K562 (cell line): ENCODE measurements around the gene NRG3. TPM values are rescaled to one million over a fixed set of nuclear protein-coding genes. Genes with fewer than 3 reads are reported as not detected.

Experiments
- ATAC-seq: fragments of 200-7000 bp; cut with Tn5 transposase; 3 replicates; pipeline ENCODE4 v1.9.1; 2020; ENCODE audit warnings: moderate library complexity
- BruUV-seq: library from RNA; stranded (reverse); fragments of 400-500 nt; replicated peaks from 2 replicates; lab custom pipeline; 2021; lab: Mats Ljungman, UMichigan
- CTCF ChIA-PET: fragments of 300-600 bp; formaldehyde crosslinking; extraction: SDS; loops from one replicate; lab custom pipeline; 2021; ENCODE audit warnings: low intra/inter-chr PET ratio; lab: Yijun Ruan, JAX
- POLR2A ChIA-PET: fragments of 300-600, 350-650 bp; sonication (Branson Sonifier 250); formaldehyde crosslinking; extraction: SDS; loops from one replicate; lab custom pipeline; 2021; ENCODE audit warnings: antibody characterized with exemption, inconsistent platforms; lab: Yijun Ruan, JAX
- DNase-seq, 4 experiments: peaks; one replicate each; pipeline versions ENCODE4 v3.0.0 to v3.0.0-alpha.2; 2011 to 2018; ENCODE audit warnings: low spot score in 3 of 4, mixed read lengths in 3 of 4; ENCODE audit errors: extremely low read depth in 1 of 4
- FAIRE-seq: peaks from 2 replicates; lab custom pipeline; 2011; peaks lifted over from hg19 to GRCh38; lab: Jason Lieb, UNC
- H2AFZ ChIP-seq: 2 replicates; pipeline ENCODE4 v1.6.0; 2011; ENCODE audit warnings: low read depth, low read length, control low read depth, inconsistent platforms
- H3K27ac ChIP-seq: fragments of 200-600 bp; 3 replicates; pipeline ENCODE4 v1.8.0; 2011; ENCODE audit warnings: low read depth, mild to moderate bottlenecking, control low read depth, inconsistent platforms, low read length, moderate library complexity, mixed read lengths; ENCODE audit errors: extremely low read depth
- H3K27me3 ChIP-seq, 2 experiments: fragments of 300-600 bp in 1 of 2; 2 replicates in 1 of 2; 3 replicates in 1 of 2; pipeline versions ENCODE4 v1.6.0 to v1.8.0; 2011; ENCODE audit warnings: inconsistent platforms in 2 of 2, low read length in 2 of 2, mild to moderate bottlenecking in 1 of 2, mixed read lengths in 1 of 2, moderate library complexity in 1 of 2; ENCODE audit not compliant: control insufficient read depth in 2 of 2, insufficient read depth in 2 of 2
- H3K36me3 ChIP-seq: fragments of 300-600 bp; 3 replicates; pipeline ENCODE4 v1.8.0; 2011; ENCODE audit warnings: mild to moderate bottlenecking, low read length, inconsistent platforms; ENCODE audit not compliant: control insufficient read depth, insufficient read depth
- H3K4me1 ChIP-seq, 2 experiments: fragments of 200-600 bp in 1 of 2; replicated peaks in 1 of 2; 2 replicates in 1 of 2; 3 replicates in 1 of 2; pipeline versions ENCODE4 v1.5.1 to v1.8.0; 2011; ENCODE audit warnings: inconsistent platforms in 2 of 2, low read length in 2 of 2, mild to moderate bottlenecking in 1 of 2, mixed read lengths in 1 of 2, moderate library complexity in 1 of 2; ENCODE audit not compliant: control insufficient read depth in 2 of 2, insufficient read depth in 2 of 2
- H3K4me2 ChIP-seq: 2 replicates; pipeline ENCODE4 v1.6.1; 2011; ENCODE audit warnings: low read length, control low read depth, inconsistent platforms, mixed read lengths; ENCODE audit not compliant: insufficient read depth
- H3K4me3 ChIP-seq: fragments of 200-600 bp; sonication (generic), shearing (Covaris generic); 2 replicates; pipeline ENCODE4 v1.5.1; 2016; ENCODE audit warnings: control low read depth, inconsistent platforms
- H3K79me2 ChIP-seq: fragments of 200-600 bp; 3 replicates; pipeline ENCODE4 v1.8.0; 2011; ENCODE audit warnings: low read length, inconsistent platforms; ENCODE audit not compliant: control insufficient read depth, insufficient read depth
- H3K9ac ChIP-seq, 2 experiments: 2 replicates each; pipeline versions ENCODE4 v1.6.0 to v1.6.1; 2011; ENCODE audit warnings: low read depth in 2 of 2, low read length in 2 of 2, control low read depth in 1 of 2, inconsistent platforms in 1 of 2, mild to moderate bottlenecking in 1 of 2, mixed read lengths in 1 of 2; ENCODE audit not compliant: insufficient read depth in 1 of 2
- H3K9me1 ChIP-seq: one replicate; pipeline ENCODE4 v1.6.0; 2011; ENCODE audit warnings: inconsistent platforms, mild to moderate bottlenecking, low read length, moderate library complexity; ENCODE audit not compliant: control insufficient read depth, insufficient read depth
- H3K9me3 ChIP-seq: replicated peaks from 2 replicates; pipeline ENCODE4 v1.5.1; 2011; ENCODE audit warnings: low read depth, low read length, inconsistent platforms; ENCODE audit not compliant: control insufficient read depth, insufficient read depth
- H4K20me1 ChIP-seq: replicated peaks from 2 replicates; pipeline ENCODE4 v1.6.1; 2011; ENCODE audit warnings: low read length, inconsistent platforms, mixed read lengths; ENCODE audit not compliant: control insufficient read depth, insufficient read depth
- CCAR2 ChIP-seq: fragments of 200-400 bp; formaldehyde crosslinking; IDR thresholded peaks from 2 replicates; pipeline ENCODE4 v1.6.1; 2017; ENCODE audit warnings: mild to moderate bottlenecking, low read depth, low read length
- EP400 ChIP-seq: fragments of 450-650 bp; IDR thresholded peaks from 2 replicates; pipeline ENCODE4 v1.6.1; 2017; ENCODE audit warnings: antibody characterized with exemption, mild to moderate bottlenecking, moderate library complexity
- MECOM ChIP-seq: fragments of 250-450 bp; sonication (Bioruptor Pico); IDR thresholded peaks from 2 replicates; pipeline ENCODE4 v1.8.0; 2022; ENCODE audit warnings: inconsistent platforms
- NR4A1 ChIP-seq, 2 experiments: fragments of 250-450 bp in 1 of 2; fragments of 450-650 bp in 1 of 2; sonication (Bioruptor Pico) in 1 of 2; IDR thresholded peaks; 2 replicates each; pipeline versions ENCODE4 v1.4.0 to v1.6.1; 2016 to 2020; ENCODE audit warnings: mild to moderate bottlenecking in 2 of 2, missing compliant biosample characterization in 1 of 2, missing genetic modification characterization in 1 of 2, moderate library complexity in 1 of 2
- SETDB1 ChIP-seq: IDR thresholded peaks from one replicate; pipeline ENCODE4 v1.6.1; 2012; ENCODE audit warnings: low read length, control low read depth, inconsistent platforms
- SMARCC2 ChIP-seq: fragments of 450-650 bp; IDR thresholded peaks from 2 replicates; pipeline ENCODE4 v1.6.1; 2017; ENCODE audit warnings: antibody characterized with exemption, moderate library complexity, mild to moderate bottlenecking, low read depth
- SRSF1 ChIP-seq: fragments of 200-400 bp; formaldehyde crosslinking; IDR thresholded peaks from 2 replicates; pipeline ENCODE4 v1.6.1; 2017; ENCODE audit warnings: mild to moderate bottlenecking, low read depth, low read length, moderate library complexity
- TFAP4 ChIP-seq: sonication (generic); formaldehyde crosslinking; IDR thresholded peaks from 2 replicates; pipeline ENCODE4 v1.8.0; 2022; ENCODE audit warnings: missing genetic modification reagents, mild to moderate bottlenecking, moderate library complexity, borderline replicate concordance
- THAP7 ChIP-seq: fragments of 250-450 bp; sonication (Bioruptor Pico); IDR thresholded peaks from 2 replicates; pipeline ENCODE4 v1.5.0; 2021
- ZNF174 ChIP-seq: fragments of 250-450 bp; sonication (Bioruptor Pico); IDR thresholded peaks from 2 replicates; pipeline ENCODE4 v1.4.0; 2020; ENCODE audit warnings: mild to moderate bottlenecking
- ZNF740 ChIP-seq, 3 experiments: fragments of 200-800 bp in 1 of 3; sonication (Bioruptor generic) in 1 of 3; sonication (generic) in 1 of 3; formaldehyde crosslinking in 1 of 3; IDR thresholded peaks; 2 replicates each; pipeline versions ENCODE4 v1.6.1 to v1.8.0; 2016 to 2022; ENCODE audit warnings: mild to moderate bottlenecking in 2 of 3, missing compliant biosample characterization in 2 of 3, missing genetic modification characterization in 2 of 3, missing genetic modification reagents in 1 of 3
- WGBS: fragments of 100-300 bp; shearing (Covaris generic); methylation state at CpG from one replicate; pipeline ENCODE4 v1.1.6; 2016; ENCODE audit warnings: low coverage, mixed read lengths; ENCODE audit not compliant: insufficient coverage; ENCODE audit errors: missing lambda C conversion rate; 5-methylcytosine and 5-hydroxymethylcytosine counted together
- in situ Hi-C: fragments of 300-500 bp; cut with MboI; formaldehyde crosslinking; loops from 4 replicates; pipeline ENCODE4 v1.15.0; 2018; ENCODE audit warnings: inconsistent platforms, mixed read lengths
- intact Hi-C: fragments of 100-400 bp; cut with micrococcal nuclease; formaldehyde crosslinking; loops from 2 replicates; pipeline ENCODE4 v1.14.2; 2022
- polyA plus RNA-seq, 8 experiments: library from polyadenylated mRNA; depleted of rRNA in 4 of 8; stranded (reverse) in 5 of 8; unstranded in 3 of 8; fragments of >200 nt; fragmentation: Nextera tagmentation in 2 of 8; fragmentation: Illumina TruSeq in 1 of 8; extraction: Ambion mirVana in 2 of 8; extraction: Trizol in 1 of 8; gene quantifications; 2 replicates each; pipeline versions ENCODE4 v1.2.1 to v1.2.3, GENCODE V29; 2011 to 2014; ENCODE audit warnings: inconsistent platforms in 1 of 8, missing spikeins in 1 of 8
- total RNA-seq, 7 experiments: library from RNA; depleted of rRNA in 6 of 7; stranded (reverse); fragments of >200 nt in 6 of 7; fragmentation: Illumina TruSeq in 2 of 7; extraction: Trizol in 2 of 7; gene quantifications; 2 replicates each; pipeline versions ENCODE4 v1.2.1 to v1.2.3, GENCODE V29; 2011 to 2021; ENCODE audit warnings: low replicate concordance in 1 of 7

The NRG3 gene
- total and polyA plus RNA-seq, 9 of the 15 experiments (the other 6 are each of a cell fraction or from before 2014, with no cell fraction given), result not detected

- Histone ChIP-seq H3K9ac (no peak overlapping the region), H4K20me1 (no peaks in the 10 kb centered on the region), H3K9me1 (no peaks in the 10 kb centered on the region), H3K27ac (no peak overlapping the region), H3K27me3 (no peaks in the 10 kb centered on the region), H3K79me2 (no peaks in the 10 kb centered on the region), H3K36me3 (no peaks in the 10 kb centered on the region), H3K4me3 (no peak overlapping the region), H3K4me1 (no peaks in the 10 kb centered on the region), H3K9me3 (no peaks in the 10 kb centered on the region; the same call in 1 of the 2 replicates), H2AFZ (no peak overlapping the region), H3K4me2 (no peak overlapping the region)
- in situ Hi-C loops (no loop called here), intact Hi-C loops (no loop called here)
- ATAC-seq (no peak), FAIRE-seq (no peak), DNase-seq (no peak)
- CTCF ChIA-PET, result no interaction called here
- TF ChIP-seq SMARCC2, result no peak
- TF ChIP-seq SRSF1, result no peak
- no peak for TF ChIP-seq CCAR2
- TF ChIP-seq THAP7 (CRISPR knock-in tag), result no peak
- TF ChIP-seq SETDB1, result no peak
- TF ChIP-seq MECOM (CRISPR knock-in tag), result no peak
- TF ChIP-seq EP400, result no peak
- no peak for TF ChIP-seq ZNF740 (CRISPR knock-in tag; IDR thresholded peaks at IDR 0.05)
- TF ChIP-seq ZNF740 (tag; IDR thresholded peaks at IDR 0.05), result no peak
- no peak for TF ChIP-seq TFAP4
- no peak for TF ChIP-seq NR4A1 (CRISPR knock-in tag; IDR thresholded peaks at IDR 0.05)
- TF ChIP-seq NR4A1 (tag; IDR thresholded peaks at IDR 0.05), result no peak
- no peak for TF ChIP-seq ZNF174 (CRISPR knock-in tag)
- POLR2A ChIA-PET, result no interaction called here
- WGBS, result 0% methylated on average over 3 of the region's 3 CpGs
- no TSS peak for BruUV-seq
Measured at GRCh38 chr10:82506680-82507376, 631.8 kb downstream of the NRG3 start.
